ENCODE measurements around the gene CYS1. TPM values are rescaled to one million over a fixed set of nuclear protein-coding genes. Genes with fewer than 3 reads are reported as not detected.

The CYS1 gene
- total RNA-seq, 4 donors from 2014 or later: 0.32 to 1.8 TPM; not detected in 2

- no peak for DNase-seq (ENCODE audit: low spot score in 2 of 2)
- Histone ChIP-seq H3K36me3 (no peaks in the 10 kb centered on the region), H3K27ac (no peak overlapping the region), H3K4me3 (no peak overlapping the region), H3K4me1 (peaks cover 4% of the 10 kb centered on the region), H3K27me3 (peaks cover 4% of the 10 kb centered on the region), H3K9me3 (no peaks in the 10 kb centered on the region)
- no peak for TF ChIP-seq CTCF (IDR thresholded peaks at IDR 0.05)
- TF ChIP-seq POLR2A (IDR thresholded peaks at IDR 0.05): no peak
- no peak for TF ChIP-seq EP300 (IDR thresholded peaks at IDR 0.05)
- no peak for TF ChIP-seq POLR2AphosphoS5 (IDR thresholded peaks at IDR 0.05)
- 94% methylated on average over 11 of the region's 16 CpGs for WGBS
Measured at GRCh38 chr2:10071176-10071575, 9.0 kb downstream of the CYS1 start.

GRCh38 chr2:10067881-10068280 lies 12.3 kb downstream of the CYS1 start:
- Histone ChIP-seq H3K27me3 (no peaks in the 10 kb centered on the region), H3K9me3 (no peaks in the 10 kb centered on the region), H3K27ac (no peak overlapping the region), H3K4me3 (no peak overlapping the region), H3K4me1 (peaks cover 3% of the 10 kb centered on the region), H3K36me3 (no peaks in the 10 kb centered on the region)
- DNase-seq (ENCODE audit: low spot score in 2 of 2): no peak
- TF ChIP-seq POLR2A (IDR thresholded peaks at IDR 0.05): no peak
- TF ChIP-seq POLR2AphosphoS5 (IDR thresholded peaks at IDR 0.05): no peak
- TF ChIP-seq EP300 (IDR thresholded peaks at IDR 0.05): no peak
- TF ChIP-seq CTCF (IDR thresholded peaks at IDR 0.05): no peak
- WGBS: 97% methylated on average over 1 of the region's 1 CpG

- H3K4me3 ChIP-seq: no peak overlapping the region
- TF ChIP-seq POLR2A (IDR thresholded peaks at IDR 0.05) (no peak), POLR2AphosphoS5 (IDR thresholded peaks at IDR 0.05) (no peak), EP300 (IDR thresholded peaks at IDR 0.05) (no peak), CTCF (IDR thresholded peaks at IDR 0.05) (no peak)
- H3K9me3 ChIP-seq: no peaks in the 10 kb centered on the region
- no peaks in the 10 kb centered on the region for H3K4me1 ChIP-seq
- WGBS: 61% methylated on average over 2 of the region's 2 CpGs
- no peak overlapping the region for H3K27ac ChIP-seq
- DNase-seq (ENCODE audit: low spot score in 2 of 2): no peak
- no peaks in the 10 kb centered on the region for H3K36me3 ChIP-seq
- H3K27me3 ChIP-seq: no peaks in the 10 kb centered on the region
Measured at GRCh38 chr2:10067330-10067729, 12.9 kb downstream of the CYS1 start.

GRCh38 chr2:10065773-10066055 lies 14.5 kb downstream of the CYS1 start:
- Histone ChIP-seq H3K27ac (no peak overlapping the region), H3K4me3 (no peak overlapping the region), H3K36me3 (no peaks in the 10 kb centered on the region), H3K27me3 (no peaks in the 10 kb centered on the region), H3K9me3 (no peaks in the 10 kb centered on the region), H3K4me1 (no peaks in the 10 kb centered on the region)
- WGBS: 92% methylated on average over 6 of the region's 6 CpGs
- DNase-seq (ENCODE audit: low spot score in 2 of 2): no peak
- no peak for TF ChIP-seq EP300 (IDR thresholded peaks at IDR 0.05)
- no peak for TF ChIP-seq CTCF (IDR thresholded peaks at IDR 0.05)
- TF ChIP-seq POLR2AphosphoS5 (IDR thresholded peaks at IDR 0.05): no peak
- no peak for TF ChIP-seq POLR2A (IDR thresholded peaks at IDR 0.05)

GRCh38 chr2:10064932-10065772 lies 15.1 kb downstream of the CYS1 start:
- TF ChIP-seq POLR2A (IDR thresholded peaks at IDR 0.05) (no peak), EP300 (IDR thresholded peaks at IDR 0.05) (no peak), POLR2AphosphoS5 (IDR thresholded peaks at IDR 0.05) (no peak), CTCF (IDR thresholded peaks at IDR 0.05) (no peak)
- Histone ChIP-seq H3K27ac (no peak overlapping the region), H3K4me3 (no peak overlapping the region), H3K9me3 (no peaks in the 10 kb centered on the region), H3K36me3 (no peaks in the 10 kb centered on the region), H3K4me1 (no peaks in the 10 kb centered on the region), H3K27me3 (no peaks in the 10 kb centered on the region)
- DNase-seq (ENCODE audit: low spot score in 2 of 2): no peak
- 91% methylated on average over 15 of the region's 18 CpGs for WGBS

Data from suprapubic skin (tissue), 4 donors.